KOPT-K1 (cell line): ENCODE measurements around the gene TEAD3.

Source experiments
- H3K27ac ChIP-seq: fragments of 200-600 bp; sonication (generic); 2 replicates; pipeline ENCODE4 v1.5.1; 2016; ENCODE audit warnings: antibody characterized with exemption, mild to moderate bottlenecking, low read depth, low read length; ENCODE audit not compliant: poor library complexity, severe bottlenecking
- H3K36me3 ChIP-seq: fragments of 200-600 bp; sonication (generic); 2 replicates; pipeline ENCODE4 v1.5.1; 2017; ENCODE audit warnings: antibody characterized with exemption, mild to moderate bottlenecking, low read length, moderate library complexity; ENCODE audit not compliant: insufficient read depth
- H3K9me3 ChIP-seq: fragments of 200-600 bp; sonication (generic); 2 replicates; pipeline ENCODE4 v1.5.1; 2017; ENCODE audit warnings: antibody characterized with exemption, low read length, mild to moderate bottlenecking; ENCODE audit not compliant: insufficient read depth, poor library complexity, severe bottlenecking

TEAD3 gene

GRCh38 chr6:35468181-35468979, 28.5 kb downstream of the TEAD3 start, which contains the start of gene RPL10A:
RPL10A (plus strand) TSS chr6:35468401; CDS start chr6:35468435, 34 bp downstream.
- Histone ChIP-seq H3K9me3 (no peaks in the 10 kb centered on the region), H3K36me3 (peaks cover 63% of the 10 kb centered on the region), H3K27ac (peak within 1 kb of the TSS; percentile 91)

DNA sequence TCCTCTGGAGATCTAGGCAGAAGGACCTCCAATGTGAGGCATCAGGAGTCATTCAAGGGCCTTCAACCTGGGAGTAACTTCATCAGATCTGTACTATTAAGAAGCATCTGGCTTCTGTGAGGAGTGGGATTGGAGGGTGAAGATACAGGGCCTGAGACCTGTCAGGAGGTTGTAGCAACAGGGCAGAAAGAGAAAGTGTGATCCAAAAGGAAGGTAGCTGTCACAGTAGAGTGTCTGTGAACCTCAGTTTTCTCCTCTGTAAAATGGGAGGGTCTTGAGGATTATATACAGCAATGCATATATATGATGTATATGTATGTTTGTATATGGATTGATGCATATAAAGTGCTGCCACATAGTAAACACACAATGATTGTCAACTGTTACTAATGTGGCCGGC, 31.2 kb downstream of the TEAD3 start:
- H3K27ac ChIP-seq = no peak overlapping the region
- H3K36me3 ChIP-seq = peaks cover 48% of the 10 kb centered on the region
- no peaks in the 10 kb centered on the region for H3K9me3 ChIP-seq

- Histone ChIP-seq H3K36me3 (peaks cover 46% of the 10 kb centered on the region), H3K27ac (no peak overlapping the region), H3K9me3 (no peaks in the 10 kb centered on the region)
Observed at GRCh38 chr6:35463292-35463691, 33.6 kb downstream of the TEAD3 start.

DNA sequence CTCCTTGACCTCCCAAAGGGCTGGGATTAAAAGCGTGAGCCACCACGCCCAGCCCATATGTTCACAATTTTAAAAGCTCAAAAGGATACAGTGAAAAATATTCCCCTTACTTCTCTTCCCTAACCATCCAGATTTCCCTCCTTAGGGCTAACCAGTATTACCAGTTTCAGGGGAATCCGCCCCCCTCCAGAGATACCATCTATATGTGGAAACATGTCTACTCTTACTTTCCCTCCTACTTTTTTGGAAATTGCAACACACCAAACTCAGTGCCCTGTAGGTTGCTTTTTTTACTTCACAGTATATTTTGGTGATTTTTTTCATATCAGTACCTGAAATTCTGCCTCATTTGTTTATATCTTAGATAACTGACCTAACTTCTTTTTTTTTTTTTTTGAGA, 35.6 kb downstream of the TEAD3 start:
- H3K36me3 ChIP-seq = peaks cover 58% of the 10 kb centered on the region
- H3K9me3 ChIP-seq = no peaks in the 10 kb centered on the region
- H3K27ac ChIP-seq = no peak overlapping the region

- no peaks in the 10 kb centered on the region for H3K9me3 ChIP-seq
- peaks cover 61% of the 10 kb centered on the region for H3K36me3 ChIP-seq
- H3K27ac ChIP-seq = no peak overlapping the region
Observed at GRCh38 chr6:35457907-35458306, 39.0 kb downstream of the TEAD3 start.

DNA sequence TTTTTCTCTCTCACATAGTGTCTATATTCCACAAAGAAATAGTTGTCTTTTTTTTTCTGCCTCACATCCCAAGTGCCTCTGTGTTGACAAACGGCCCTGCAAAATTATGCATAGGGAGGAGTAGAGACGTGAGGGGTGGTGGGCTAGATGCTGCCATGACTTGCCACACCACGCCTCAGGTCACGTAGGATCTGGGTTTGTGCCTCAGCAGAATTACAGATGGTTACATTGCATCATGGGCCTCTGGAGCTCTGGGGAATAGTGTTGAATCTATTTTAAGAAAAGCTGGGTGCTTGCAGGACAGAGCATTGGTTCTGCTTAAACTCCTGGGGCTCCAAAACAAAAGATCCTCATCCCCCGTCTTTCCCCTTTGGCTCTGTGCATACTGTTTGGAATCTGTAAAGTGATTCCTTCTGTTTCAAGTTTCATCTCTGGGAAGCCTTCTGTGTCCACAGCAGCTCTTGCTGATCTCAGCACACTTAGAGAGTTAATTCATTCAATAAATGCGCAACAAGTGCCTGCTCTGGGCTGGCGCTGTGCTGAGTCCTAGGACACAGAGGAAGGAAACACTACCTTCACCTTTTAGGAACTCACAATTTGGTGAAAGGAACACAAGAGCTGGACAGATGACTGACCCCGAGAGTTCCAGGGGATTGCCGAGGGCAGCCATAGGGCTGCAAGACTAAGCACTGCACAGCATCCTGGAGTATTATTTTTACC, 42.3 kb downstream of the TEAD3 start:
- no peak overlapping the region for H3K27ac ChIP-seq
- no peaks in the 10 kb centered on the region for H3K9me3 ChIP-seq
- H3K36me3 ChIP-seq = peaks cover 42% of the 10 kb centered on the region; the same call in 1 of the 2 replicates

DNA sequence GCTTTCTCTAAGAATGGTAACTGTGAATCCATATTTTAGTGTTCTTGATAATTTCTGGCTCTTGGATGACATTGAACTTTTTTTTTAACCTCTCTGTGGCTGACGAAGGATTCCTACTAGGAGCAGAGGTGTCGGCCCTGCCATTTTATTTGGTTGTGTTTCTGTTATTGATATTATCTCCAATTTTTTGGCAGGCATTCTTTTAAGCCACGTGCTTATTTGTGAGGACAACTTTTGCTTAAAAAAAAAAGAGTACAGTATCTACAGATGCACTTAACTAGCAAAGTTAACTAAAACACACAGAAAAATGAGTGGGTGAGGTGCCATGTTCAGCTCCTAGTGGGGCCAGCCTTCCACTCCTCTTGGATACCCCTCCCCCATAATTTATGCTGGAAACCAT, 43.6 kb downstream of the TEAD3 start:
- Histone ChIP-seq H3K27ac (no peak overlapping the region), H3K36me3 (peaks cover 31% of the 10 kb centered on the region; the same call in 1 of the 2 replicates), H3K9me3 (no peaks in the 10 kb centered on the region)

- Histone ChIP-seq H3K27ac (peak within 1 kb of the TSS; percentile 65), H3K36me3 (peaks cover 23% of the 10 kb centered on the region; the same call in 1 of the 2 replicates), H3K9me3 (no peaks in the 10 kb centered on the region)
Observed at GRCh38 chr6:35452183-35453090, 44.4 kb downstream of the TEAD3 start, which contains the start of gene FANCE. FANCE (plus strand) TSS chr6:35452338; CDS start chr6:35452546, 208 bp downstream.

- Histone ChIP-seq H3K27ac (peak overlapping the region; percentile 65), H3K9me3 (no peaks in the 10 kb centered on the region), H3K36me3 (peaks cover 16% of the 10 kb centered on the region; the same call in 1 of the 2 replicates)
Observed at GRCh38 chr6:35451354-35452182, 45.3 kb downstream of the TEAD3 start.

- no peaks in the 10 kb centered on the region for H3K9me3 ChIP-seq
- H3K27ac ChIP-seq = no peak overlapping the region
- no peaks in the 10 kb centered on the region for H3K36me3 ChIP-seq
Observed at GRCh38 chr6:35449287-35449881, 47.5 kb downstream of the TEAD3 start.

DNA sequence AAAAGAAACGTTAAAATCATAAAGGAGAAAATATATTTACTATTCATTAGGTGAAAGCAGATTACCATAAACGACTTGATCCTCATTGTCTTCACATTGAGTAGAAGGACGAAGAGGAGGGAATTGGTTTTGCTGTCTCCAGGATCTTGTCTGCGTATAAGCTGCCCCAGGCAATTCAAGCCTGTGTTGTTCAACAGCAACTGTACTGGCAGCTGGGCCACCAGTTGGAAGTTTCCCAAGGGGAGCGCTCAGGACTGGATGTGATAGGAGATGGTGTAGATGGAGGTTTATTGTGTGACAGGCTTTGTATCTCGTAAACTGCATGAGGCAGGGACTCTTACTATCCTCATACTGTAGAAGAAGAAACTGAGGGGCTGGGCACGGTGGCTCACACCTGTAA, 48.7 kb downstream of the TEAD3 start:
- H3K9me3 ChIP-seq = no peaks in the 10 kb centered on the region
- no peak overlapping the region for H3K27ac ChIP-seq
- H3K36me3 ChIP-seq = no peaks in the 10 kb centered on the region

GRCh38 chr6:35445691-35446090, 51.2 kb downstream of the TEAD3 start:
- H3K36me3 ChIP-seq = no peaks in the 10 kb centered on the region
- no peak overlapping the region for H3K27ac ChIP-seq

DNA sequence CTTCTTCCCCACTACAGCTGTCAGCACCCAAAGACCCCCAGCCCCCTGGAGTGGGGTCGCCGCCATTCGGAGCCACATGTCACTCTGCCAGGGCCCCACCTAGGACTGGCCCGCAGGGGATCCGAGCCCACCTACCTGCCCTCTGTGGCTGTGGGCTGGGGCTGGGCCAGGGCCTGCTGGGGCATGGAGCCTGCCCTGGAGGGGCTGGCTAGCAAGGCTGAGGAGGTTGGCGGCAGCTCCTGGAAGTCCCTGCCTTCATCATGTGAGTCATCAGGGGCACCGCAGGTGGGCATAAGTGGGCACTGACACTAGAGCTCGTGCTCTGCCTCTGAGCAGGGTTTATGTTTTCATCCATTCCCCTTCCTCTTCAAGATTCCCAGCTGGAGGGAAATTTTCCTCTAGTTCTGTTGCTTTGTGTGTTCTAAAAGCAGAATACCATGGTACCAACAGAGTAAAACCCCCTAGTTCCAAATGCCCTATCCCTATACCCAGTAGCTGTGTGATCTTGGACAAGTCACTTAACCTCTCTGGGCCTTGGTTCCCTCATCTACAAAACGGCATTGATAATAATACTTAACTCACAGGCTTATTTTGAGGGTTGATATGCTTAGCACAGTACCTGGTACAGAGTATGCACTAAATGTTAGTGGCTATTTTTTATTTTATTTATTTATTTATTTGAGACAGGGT, 53.4 kb downstream of the TEAD3 start:
- Histone ChIP-seq H3K27ac (no peak overlapping the region), H3K9me3 (no peaks in the 10 kb centered on the region), H3K36me3 (no peaks in the 10 kb centered on the region)

More at GRCh38 chr6:35445691-35446090, 51.2 kb downstream of the TEAD3 start:
- no peaks in the 10 kb centered on the region for H3K9me3 ChIP-seq
